GM18505 (cell line): ENCODE results near the gene GPR78.
"Not testable (repeated sequence)": the region's sequence is repeated elsewhere in the genome, so short reads cannot be mapped to it uniquely, and the experiment has no call there.

Source experiments
- ATAC-seq: cut with Tn5 transposase; IDR thresholded peaks from one replicate; pipeline ENCODE4 v1.9.1; 2021; ENCODE audit not compliant: unreplicated experiment
- POLR2A ChIP-seq: IDR thresholded peaks from 4 replicates; pipeline ENCODE4 v1.6.1; 2011; ENCODE audit warnings: borderline replicate concordance; ENCODE audit not compliant: insufficient read depth, insufficient read length; ENCODE audit errors: extremely low read depth

GPR78 gene

DNA sequence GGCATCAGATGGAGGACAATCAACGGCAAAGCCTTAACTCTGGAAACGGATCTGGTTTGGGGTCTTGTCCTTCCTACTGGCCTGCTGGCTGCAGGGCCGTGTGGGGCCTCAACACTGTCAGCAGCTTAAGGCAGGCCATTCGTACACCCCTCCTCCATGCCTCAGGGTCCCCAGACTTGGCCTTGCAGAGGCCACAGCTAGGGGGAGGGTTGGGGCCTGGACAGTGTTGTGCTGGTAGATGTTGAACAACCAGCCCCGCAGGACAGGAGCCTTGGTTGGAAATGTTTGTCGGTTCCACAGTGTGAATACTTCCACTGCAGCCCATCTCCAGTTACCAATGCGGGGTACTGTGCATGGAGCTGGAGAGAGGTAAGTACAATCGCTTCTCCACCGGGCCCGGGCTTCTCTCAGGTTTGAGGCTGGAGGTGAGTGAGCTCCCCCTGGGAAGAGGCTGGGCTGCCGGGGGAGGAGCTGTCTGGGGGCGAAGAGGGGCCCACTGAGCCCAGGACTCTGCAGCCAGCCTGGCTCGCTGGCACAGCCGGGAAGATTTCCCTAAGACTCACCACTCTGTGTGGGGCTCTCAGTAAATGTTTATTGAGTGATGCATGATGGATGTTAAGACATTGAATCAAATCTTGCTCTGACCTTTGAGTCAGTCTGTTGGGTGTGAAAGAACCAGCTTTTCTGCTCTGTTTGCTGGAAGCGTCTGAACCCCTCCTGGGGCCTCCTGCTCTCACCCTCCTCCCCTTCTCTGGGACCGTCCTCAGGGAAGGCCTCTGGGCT is 19.7 kb upstream of the GPR78 start:
- no peak for ATAC-seq
- TF ChIP-seq POLR2A, result no peak

DNA sequence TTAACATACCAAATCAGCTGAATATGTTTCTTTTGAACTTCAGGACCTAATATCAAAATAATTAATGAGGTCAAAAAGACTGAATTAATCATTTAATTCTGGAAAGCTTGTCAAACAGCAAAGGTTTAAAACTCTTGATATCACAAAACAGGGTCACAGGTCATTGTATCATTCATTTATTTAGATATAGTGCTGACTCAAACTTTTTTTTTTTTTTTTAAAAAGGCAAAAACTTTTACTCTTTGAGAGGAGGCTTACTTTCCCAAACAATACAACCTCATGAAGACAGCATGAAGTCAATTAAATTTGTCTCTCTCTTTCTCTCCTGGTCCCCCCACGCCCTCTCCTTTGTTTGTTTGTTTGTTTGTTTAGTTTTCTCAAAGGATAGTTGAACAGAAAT is 15.6 kb upstream of the GPR78 start:
- TF ChIP-seq POLR2A, result no peak
- no peak for ATAC-seq

DNA sequence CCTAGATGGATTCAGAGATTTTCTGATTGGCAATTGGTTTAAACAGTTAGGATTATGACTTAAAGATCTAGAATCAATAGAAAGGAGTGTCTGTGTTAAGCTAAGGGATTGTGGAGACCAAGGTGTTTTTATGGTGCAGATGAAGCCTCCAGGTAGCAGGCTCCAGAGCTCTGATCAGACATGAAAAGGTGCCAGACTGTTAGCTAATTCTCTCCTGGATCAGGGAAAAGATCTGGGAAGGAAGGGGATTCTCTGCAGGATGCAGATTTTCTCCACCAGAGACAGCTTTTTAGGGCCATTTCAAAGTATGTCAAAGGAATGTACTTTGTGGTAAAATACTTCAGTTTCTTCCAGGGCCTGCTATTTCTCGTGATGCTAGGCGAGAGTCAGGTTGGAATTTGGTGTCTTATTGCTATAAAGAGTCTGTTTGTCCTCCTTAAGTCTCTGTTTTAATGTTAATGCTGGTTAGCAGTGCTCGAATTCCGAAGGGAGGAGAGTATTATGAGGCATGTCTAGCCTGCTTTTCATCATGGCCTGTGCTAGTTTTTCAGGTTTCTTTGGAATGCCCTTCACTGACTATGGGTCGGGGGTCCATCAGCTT is 12.0 kb upstream of the GPR78 start:
- no peak for ATAC-seq
- no peak for TF ChIP-seq POLR2A

DNA sequence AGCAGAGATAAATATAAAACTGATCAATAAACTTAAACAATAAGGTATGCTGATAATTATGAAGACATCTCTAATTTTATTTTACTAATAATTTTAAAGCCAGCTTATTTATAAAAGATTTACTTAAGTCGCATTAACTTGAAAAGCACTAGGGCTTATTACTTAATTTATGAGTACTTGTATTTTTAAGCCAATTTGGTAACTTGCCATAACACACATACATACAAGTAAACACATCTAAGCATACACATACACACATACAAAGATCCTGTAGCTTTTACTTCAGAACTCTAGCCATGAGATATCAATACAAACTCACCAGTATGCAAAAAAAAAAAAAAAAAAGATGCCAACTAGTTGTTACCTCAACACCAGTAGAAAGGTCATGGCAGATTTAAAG is 10.0 kb upstream of the GPR78 start:
- ATAC-seq, result no peak
- no peak for TF ChIP-seq POLR2A

DNA sequence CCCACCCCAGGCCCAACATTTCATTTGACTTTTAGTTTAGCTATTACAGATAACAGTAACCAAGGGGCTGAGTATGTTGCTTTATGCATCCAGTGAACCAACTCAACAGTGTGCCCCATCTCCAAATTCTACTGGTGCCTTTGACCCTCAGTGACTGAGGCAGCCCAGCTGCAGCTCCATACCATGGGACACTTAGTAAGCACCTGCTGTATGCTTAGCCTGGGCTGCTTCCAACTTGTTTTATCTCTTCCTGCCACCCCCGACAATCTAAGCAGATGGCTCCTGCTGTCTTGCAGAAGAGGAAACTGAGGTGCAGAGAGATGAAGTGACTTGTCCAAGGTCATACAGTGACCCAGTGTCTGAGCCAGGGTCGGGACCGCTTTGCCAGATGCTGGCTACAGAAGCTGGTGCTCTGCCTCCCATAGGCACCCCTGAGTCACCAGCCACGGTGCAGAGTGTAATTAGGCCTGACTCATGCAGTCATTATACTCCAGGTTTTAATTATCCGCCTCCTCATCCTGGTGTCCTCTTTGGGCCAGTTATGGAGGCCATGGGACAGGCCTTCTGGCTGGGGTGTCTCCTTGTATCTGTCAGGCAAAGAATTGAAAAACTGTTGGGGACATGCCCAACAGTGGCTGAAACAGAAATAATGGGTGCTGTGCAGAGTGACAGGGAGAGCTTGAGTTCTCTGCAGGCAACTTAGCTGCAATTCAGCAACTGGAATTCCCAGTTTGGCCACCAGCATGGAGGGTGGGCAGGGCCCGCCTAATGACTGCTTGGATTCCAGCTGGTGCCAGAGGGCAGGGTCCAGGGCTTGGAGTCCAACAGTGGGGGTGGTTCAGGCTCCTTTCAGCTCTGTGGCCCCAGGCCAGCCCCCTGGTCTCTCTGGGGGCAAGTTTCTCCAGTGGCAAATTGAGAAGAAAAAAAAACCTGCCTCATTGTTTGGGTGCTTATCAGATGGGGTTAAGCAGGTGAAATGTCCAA is 8.2 kb upstream of the GPR78 start:
- no peak for ATAC-seq
- no peak for TF ChIP-seq POLR2A

DNA sequence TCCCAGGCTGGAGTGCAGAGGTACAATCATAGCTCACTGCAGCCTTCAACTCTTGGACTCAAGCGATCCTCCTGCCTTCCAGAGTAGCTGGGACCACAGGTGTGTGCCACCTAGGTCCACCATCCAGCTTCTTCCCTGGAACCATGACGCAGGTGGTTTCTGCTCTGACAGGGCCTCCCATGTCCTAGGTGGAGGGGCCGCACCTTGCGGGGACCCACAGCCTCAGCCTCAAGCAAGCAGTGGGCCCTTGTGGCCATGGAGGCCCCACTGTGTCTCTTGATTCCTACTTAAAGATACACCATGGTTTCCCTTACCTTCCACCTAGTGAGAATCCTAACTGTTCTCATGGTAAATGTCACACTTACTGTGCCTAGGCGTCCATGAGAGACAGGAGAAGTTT is 6.9 kb upstream of the GPR78 start:
- ATAC-seq, result no peak
- no peak for TF ChIP-seq POLR2A

DNA sequence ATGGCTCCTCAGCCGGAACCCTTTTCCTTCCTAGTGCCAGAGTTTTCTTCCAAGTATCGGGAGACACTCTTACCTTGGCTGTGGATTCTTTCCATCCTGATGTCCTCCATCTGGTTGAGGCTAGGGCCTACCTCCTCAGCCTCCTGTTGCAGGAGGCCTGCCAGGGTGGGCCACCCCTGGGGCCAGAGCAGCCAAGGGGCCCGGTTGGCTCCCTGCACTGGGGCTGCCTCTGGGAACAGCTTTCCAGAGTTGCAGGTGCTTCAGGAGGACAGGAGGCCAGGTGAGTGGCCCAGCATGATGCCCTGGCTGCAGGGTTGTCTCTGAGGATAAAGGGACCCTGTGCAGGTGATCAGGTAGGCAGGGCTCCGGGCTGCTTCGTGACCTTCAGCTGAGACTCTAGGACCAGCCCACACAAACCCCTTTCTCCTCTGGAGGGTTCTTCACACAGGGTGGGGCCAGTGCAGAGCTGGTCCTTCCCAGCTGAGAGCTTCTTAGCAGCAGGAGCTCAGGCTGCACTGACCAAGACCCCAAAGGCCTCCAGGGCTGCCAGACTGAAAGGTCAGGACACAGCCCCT is 5.3 kb upstream of the GPR78 start:
- ATAC-seq, result no peak
- TF ChIP-seq POLR2A, result no peak

DNA sequence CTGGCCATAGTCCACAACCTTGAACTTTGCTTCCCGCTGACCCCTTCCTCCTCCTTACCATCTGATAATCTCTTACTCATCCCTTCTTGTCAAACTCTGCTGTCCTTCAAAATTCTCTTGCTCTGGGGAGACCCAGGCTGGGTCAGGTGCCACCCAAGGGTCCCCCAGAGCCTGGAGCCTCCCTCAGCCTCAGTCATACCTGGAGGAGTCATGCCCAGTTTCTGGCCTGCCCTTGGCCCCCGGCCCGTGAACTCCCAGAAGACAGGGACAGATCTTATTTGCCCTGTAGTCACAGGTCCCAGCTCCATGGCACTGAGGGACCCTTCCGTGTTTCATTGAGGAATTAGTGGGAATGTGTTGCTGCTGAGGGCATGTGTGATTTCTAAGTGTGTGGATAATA is 4.7 kb upstream of the GPR78 start:
- ATAC-seq, result no peak
- no peak for TF ChIP-seq POLR2A

DNA sequence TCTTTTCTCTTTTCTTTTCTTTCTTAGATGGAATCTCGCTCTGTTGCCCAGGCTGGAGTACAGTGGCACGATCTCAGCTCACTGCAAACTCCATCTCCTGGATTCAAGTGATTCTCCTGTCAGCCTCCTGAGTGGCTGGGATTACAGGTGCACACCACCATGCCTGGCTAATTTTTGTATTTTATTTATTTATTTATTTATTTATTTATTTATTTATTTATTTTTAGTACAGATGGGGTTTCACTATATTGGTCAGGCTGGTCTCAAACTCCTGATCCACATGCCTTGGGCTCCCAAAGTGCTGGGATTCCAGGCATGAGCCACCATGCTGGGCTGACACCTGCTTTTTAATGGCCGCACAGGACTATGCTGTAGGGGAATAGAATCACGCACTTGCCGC is 3.6 kb upstream of the GPR78 start:
- ATAC-seq, result not testable (repeated sequence)

DNA sequence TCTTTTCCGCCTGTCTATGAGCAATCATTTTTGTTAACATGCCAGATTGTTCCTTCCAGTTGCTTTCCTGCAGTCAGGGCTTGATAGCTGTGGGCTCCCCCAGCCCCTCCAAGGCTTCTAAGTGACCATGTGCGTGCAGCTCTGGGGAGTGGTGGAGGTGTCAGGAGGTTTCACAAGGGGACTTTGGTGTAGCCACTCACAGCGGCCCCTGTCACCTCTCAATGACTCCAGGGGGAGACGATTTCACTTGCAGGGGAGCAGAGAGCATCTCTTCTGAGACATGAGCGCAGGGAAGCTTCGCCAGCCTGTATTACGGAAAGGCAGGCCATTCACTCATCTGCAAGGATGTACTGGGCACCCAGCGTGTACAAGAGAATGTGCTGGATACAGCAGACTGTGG is 3.1 kb upstream of the GPR78 start:
- TF ChIP-seq POLR2A, result no peak
- ATAC-seq, result no peak

DNA sequence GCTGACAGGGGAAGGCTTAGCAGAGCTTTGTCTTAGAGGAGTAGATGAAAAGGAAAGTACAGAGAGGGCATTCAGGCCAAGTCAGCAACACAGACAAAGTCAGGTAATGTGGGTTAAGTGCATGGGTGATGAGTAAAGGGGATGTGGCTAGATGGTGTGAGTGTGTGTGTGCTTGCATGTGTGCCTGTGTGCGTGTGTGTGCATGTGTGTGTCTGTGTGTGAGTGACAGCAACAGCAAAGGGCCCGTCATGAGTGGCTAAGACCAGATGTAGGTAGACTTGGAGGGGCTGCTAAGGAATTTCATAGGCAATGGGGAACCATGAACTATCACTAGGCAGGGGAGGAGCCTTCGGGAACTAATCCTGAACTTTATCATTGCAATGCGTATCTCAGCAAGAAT is 2.2 kb upstream of the GPR78 start:
- no peak for TF ChIP-seq POLR2A
- ATAC-seq, result no peak

DNA sequence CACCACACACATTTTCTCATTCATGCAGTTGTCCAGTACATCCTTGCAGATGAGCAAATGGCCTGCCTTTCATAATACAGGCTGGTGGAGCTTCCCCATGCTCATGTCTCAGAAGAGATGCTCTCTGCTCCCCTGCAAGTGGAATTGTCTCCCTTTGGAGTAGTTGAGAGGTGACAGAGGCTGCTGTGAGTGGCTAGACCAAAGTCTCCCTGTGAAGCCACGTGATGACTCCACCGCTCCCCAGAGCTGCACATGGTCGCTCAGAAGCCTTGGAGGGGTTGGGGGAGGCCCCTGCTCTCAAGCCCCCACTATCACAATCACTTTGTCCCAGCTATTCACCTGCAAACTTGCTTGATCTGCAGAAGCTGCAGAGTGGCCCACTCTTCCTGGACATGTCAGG is 1.5 kb upstream of the GPR78 start:
- no peak for TF ChIP-seq POLR2A
- ATAC-seq, result no peak
